NB4 (cell line): ENCODE measurements around the gene MYOM1.

Source experiments
- DNase-seq: peaks from one replicate; pipeline ENCODE4 v3.0.0; 2010; ENCODE audit warnings: low read depth
- H3K4me3 ChIP-seq: one replicate; pipeline ENCODE4 v1.5.1; 2011; ENCODE audit warnings: mild to moderate bottlenecking, low read depth, low read length, moderate library complexity
- CTCF ChIP-seq: IDR thresholded peaks from one replicate; pipeline ENCODE4 v1.5.1; 2012; ENCODE audit warnings: low read depth, low read length
- MAX ChIP-seq: IDR thresholded peaks from 2 replicates; pipeline ENCODE4 v1.6.1; 2011; ENCODE audit warnings: low read depth, low read length
- MYC ChIP-seq: IDR thresholded peaks from 2 replicates; pipeline ENCODE4 v1.6.1; 2011; ENCODE audit warnings: low read depth, low read length
- POLR2A ChIP-seq: IDR thresholded peaks from 2 replicates; pipeline ENCODE4 v1.6.1; 2011; ENCODE audit warnings: mild to moderate bottlenecking; ENCODE audit not compliant: insufficient read length; ENCODE audit errors: extremely low read depth

Gene MYOM1

GRCh38 chr18:3140986-3141639 lies 78.7 kb downstream of the MYOM1 start:
- TF ChIP-seq MAX (no peak), POLR2A (no peak), CTCF (no peak), MYC (no peak)
- no peak overlapping the region for H3K4me3 ChIP-seq
- DNase-seq: no peak

- no peak overlapping the region for H3K4me3 ChIP-seq
- no peak for DNase-seq
- no peak for TF ChIP-seq MAX
- no peak for TF ChIP-seq CTCF
- no peak for TF ChIP-seq POLR2A
- TF ChIP-seq MYC: no peak
Measured at GRCh38 chr18:3140342-3140741, 79.4 kb downstream of the MYOM1 start.

GRCh38 chr18:3139406-3139805 lies 80.4 kb downstream of the MYOM1 start:
- H3K4me3 ChIP-seq: no peak overlapping the region
- TF ChIP-seq MYC (no peak), MAX (no peak)
- no peak for DNase-seq

GRCh38 chr18:3138274-3138975 lies 81.3 kb downstream of the MYOM1 start:
- no peak for DNase-seq

GRCh38 chr18:3135536-3135935 lies 84.2 kb downstream of the MYOM1 start:
- DNase-seq: no peak
- H3K4me3 ChIP-seq: no peak overlapping the region
- TF ChIP-seq CTCF (no peak), MAX (no peak), MYC (no peak), POLR2A (no peak)

More at GRCh38 chr18:3138274-3138975, 81.3 kb downstream of the MYOM1 start:
- H3K4me3 ChIP-seq: no peak overlapping the region
- TF ChIP-seq CTCF (no peak), MYC (no peak), MAX (no peak), POLR2A (no peak)

GRCh38 chr18:3132700-3133099 lies 87.1 kb downstream of the MYOM1 start:
- DNase-seq: no peak
- no peak for TF ChIP-seq MAX
- no peak for TF ChIP-seq CTCF
- TF ChIP-seq POLR2A: no peak
- no peak for TF ChIP-seq MYC
- H3K4me3 ChIP-seq: no peak overlapping the region
